ENCODE results near the gene STPG4. TPM values are rescaled to one million over a fixed set of nuclear protein-coding genes. Genes with fewer than 3 reads are reported as not detected.
A peak's percentile ranks its signal among the peaks of the same experiment; 100 is the strongest.

STPG4 gene
- total RNA-seq, 1 donor = 2.2 TPM

- no peak overlapping the region for H3K4me3 ChIP-seq (ENCODE audit: low read depth, low read length)
- TF ChIP-seq, protein P1, sequence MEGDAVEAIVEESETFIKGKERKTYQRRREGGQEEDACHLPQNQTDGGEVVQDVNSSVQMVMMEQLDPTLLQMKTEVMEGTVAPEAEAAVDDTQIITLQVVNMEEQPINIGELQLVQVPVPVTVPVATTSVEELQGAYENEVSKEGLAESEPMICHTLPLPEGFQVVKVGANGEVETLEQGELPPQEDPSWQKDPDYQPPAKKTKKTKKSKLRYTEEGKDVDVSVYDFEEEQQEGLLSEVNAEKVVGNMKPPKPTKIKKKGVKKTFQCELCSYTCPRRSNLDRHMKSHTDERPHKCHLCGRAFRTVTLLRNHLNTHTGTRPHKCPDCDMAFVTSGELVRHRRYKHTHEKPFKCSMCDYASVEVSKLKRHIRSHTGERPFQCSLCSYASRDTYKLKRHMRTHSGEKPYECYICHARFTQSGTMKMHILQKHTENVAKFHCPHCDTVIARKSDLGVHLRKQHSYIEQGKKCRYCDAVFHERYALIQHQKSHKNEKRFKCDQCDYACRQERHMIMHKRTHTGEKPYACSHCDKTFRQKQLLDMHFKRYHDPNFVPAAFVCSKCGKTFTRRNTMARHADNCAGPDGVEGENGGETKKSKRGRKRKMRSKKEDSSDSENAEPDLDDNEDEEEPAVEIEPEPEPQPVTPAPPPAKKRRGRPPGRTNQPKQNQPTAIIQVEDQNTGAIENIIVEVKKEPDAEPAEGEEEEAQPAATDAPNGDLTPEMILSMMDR (IDR thresholded peaks at IDR 0.05; ENCODE audit: insufficient read depth, low read depth, low read length) = no peak
- no peak for DNase-seq (ENCODE audit: low read depth)
Measured at GRCh38 chr2:47077442-47078117, 77.5 kb downstream of the STPG4 start.

GRCh38 chr2:47076586-47077441, 78.3 kb downstream of the STPG4 start:
- peak; percentile 91 for DNase-seq (ENCODE audit: low read depth)
- TF ChIP-seq, protein P1 (IDR thresholded peaks at IDR 0.05; ENCODE audit: insufficient read depth, low read depth, low read length) = no peak
- H3K4me3 ChIP-seq (ENCODE audit: low read depth, low read length) = no peak overlapping the region

GRCh38 chr2:47076126-47076506, 79.0 kb downstream of the STPG4 start:
- no peak overlapping the region for H3K4me3 ChIP-seq (ENCODE audit: low read depth, low read length)
- TF ChIP-seq, protein P1 (IDR thresholded peaks at IDR 0.05; ENCODE audit: insufficient read depth, low read depth, low read length) = no peak
- no peak for DNase-seq (ENCODE audit: low read depth)

DNA sequence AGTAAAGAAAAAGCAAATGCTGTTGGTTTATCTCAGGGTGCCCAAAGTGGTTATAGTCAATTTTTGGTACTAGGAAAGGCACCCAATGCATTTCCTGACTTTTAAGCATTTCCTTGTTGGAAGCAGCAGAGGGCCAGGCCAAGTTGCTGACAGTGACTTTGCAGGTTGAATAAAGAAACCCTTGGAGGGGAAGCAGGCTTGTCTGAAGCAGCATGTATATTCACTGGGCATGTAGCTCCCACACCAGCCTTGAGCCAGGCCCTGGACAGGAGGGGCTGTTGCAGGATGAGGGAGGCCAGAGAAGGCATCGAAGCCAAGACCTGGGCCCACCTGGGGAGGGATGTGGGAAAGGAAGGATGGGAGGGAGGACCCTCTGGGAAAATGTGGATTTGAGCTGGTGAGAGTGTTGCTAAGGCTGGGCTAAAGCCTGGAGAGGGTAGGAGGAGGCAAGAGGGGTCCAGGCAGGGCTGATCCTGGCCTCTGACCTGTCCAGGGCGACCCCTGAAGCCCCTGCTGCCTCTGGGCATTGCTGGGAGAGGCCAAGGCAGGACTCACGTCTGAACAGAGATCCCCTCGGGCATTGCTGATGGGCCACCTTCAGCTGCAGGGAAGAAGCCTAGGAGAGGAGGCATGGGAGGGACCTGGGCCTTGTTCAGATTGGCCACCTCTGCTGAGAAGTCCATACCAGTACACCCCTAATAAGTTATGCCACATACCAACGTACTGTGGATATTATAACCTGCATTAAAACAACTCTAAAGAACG, 79.6 kb downstream of the STPG4 start:
- TF ChIP-seq, protein P1 (IDR thresholded peaks at IDR 0.05; ENCODE audit: insufficient read depth, low read depth, low read length) = no peak
- DNase-seq (ENCODE audit: low read depth) = no peak
- H3K4me3 ChIP-seq (ENCODE audit: low read depth, low read length) = no peak overlapping the region

GRCh38 chr2:47074691-47075090, 80.4 kb downstream of the STPG4 start:
- no peak for DNase-seq (ENCODE audit: low read depth)
- H3K4me3 ChIP-seq (ENCODE audit: low read depth, low read length) = no peak overlapping the region
- TF ChIP-seq, protein P1 (IDR thresholded peaks at IDR 0.05; ENCODE audit: insufficient read depth, low read depth, low read length) = no peak

- TF ChIP-seq, protein P1 (IDR thresholded peaks at IDR 0.05; ENCODE audit: insufficient read depth, low read depth, low read length) = no peak
- no peak for DNase-seq (ENCODE audit: low read depth)
Measured at GRCh38 chr2:47073641-47074040, 81.5 kb downstream of the STPG4 start.

More at GRCh38 chr2:47073641-47074040, 81.5 kb downstream of the STPG4 start:
- H3K4me3 ChIP-seq (ENCODE audit: low read depth, low read length) = no peak overlapping the region

All from fibroblast of villous mesenchyme (primary cell).